Endothelial cell of coronary artery (primary cell): ENCODE results near the gene CD19. TPM values are rescaled to one million over a fixed set of nuclear protein-coding genes. Genes with fewer than 3 reads are reported as not detected.

Source experiments
- total RNA-seq: library from RNA; depleted of rRNA; stranded (reverse); fragments of >200 nt; gene quantifications from 2 replicates; pipeline ENCODE4 v1.2.3, GENCODE V29; 2014

CD19 gene
- total RNA-seq = not detected in 2 replicates

GRCh38 chr16:28931801-28932225 lies at the start of gene CD19:
CD19 (plus strand) TSS chr16:28931971; CDS start chr16:28932001, 30 bp downstream.

GRCh38 chr16:28924762-28925385 lies 6.9 kb upstream of the CD19 start, which contains the start of gene RABEP2:
RABEP2 (minus strand) TSS chr16:28925238; CDS start chr16:28925163, 75 bp downstream.

GRCh38 chr16:28950648-28951409 lies 19.1 kb downstream of the CD19 start, which contains the start of gene NFATC2IP:
NFATC2IP (plus strand) TSS chr16:28950937; CDS start chr16:28951012, 75 bp downstream.

GRCh38 chr16:28974437-28975157 lies 42.8 kb downstream of the CD19 start, which contains the start of gene SPNS1:
SPNS1 (plus strand) TSS chr16:28974778; CDS start chr16:28975152, 374 bp downstream.

GRCh38 chr16:28984619-28985135 lies 52.9 kb downstream of the CD19 start, which contains the start of gene LAT:
LAT (plus strand) TSS chr16:28985052; CDS start chr16:28985418, 366 bp downstream.

Other genes with a start within 250 kb of the CD19 start
- 326 and 411 TPM in 2 replicates for gene EIF3C, start 220.5 kb upstream of the CD19 start, total RNA-seq
- gene NPIPB9, start 180.2 kb upstream of the CD19 start, total RNA-seq = 1.9 and 3.5 TPM in 2 replicates
- gene ATXN2L, start 109.0 kb upstream of the CD19 start, total RNA-seq = 26.7 and 39.5 TPM in 2 replicates
- gene TUFM, start 85.6 kb upstream of the CD19 start, total RNA-seq = 148 and 160 TPM in 2 replicates
- 7.3 and 13.4 TPM in 2 replicates for gene SH2B1, start 68.1 kb upstream of the CD19 start, total RNA-seq
- gene ATP2A1, start 53.5 kb upstream of the CD19 start, total RNA-seq = 0.09 and 0.56 TPM in 2 replicates
- gene RABEP2, start 6.7 kb upstream of the CD19 start, total RNA-seq = 44.0 and 48.0 TPM in 2 replicates
- 17.5 and 19.9 TPM in 2 replicates for gene NFATC2IP, start 19.0 kb downstream of the CD19 start, total RNA-seq
- 26.7 and 29.6 TPM in 2 replicates for gene SPNS1, start 42.8 kb downstream of the CD19 start, total RNA-seq
- gene LAT, start 53.1 kb downstream of the CD19 start, total RNA-seq = 0.36 and 0.56 TPM in 2 replicates